Skin of body (tissue), 2 donors: ENCODE data around the gene CEND1. TPM values are rescaled to one million over a fixed set of nuclear protein-coding genes. Genes with fewer than 3 reads are reported as not detected.

ENCODE experiments used
- DNase-seq: peaks from one replicate; lab custom pipeline; 2025; lab: John Stamatoyannopoulos, UW
- total RNA-seq: library from RNA; depleted of rRNA; stranded (reverse); fragments of >200 nt; gene quantifications from one replicate; pipeline ENCODE4 v1.2.3, GENCODE V29; 2014

Gene CEND1
- total RNA-seq, 1 donor from 2014 or later, result not detected

DNA sequence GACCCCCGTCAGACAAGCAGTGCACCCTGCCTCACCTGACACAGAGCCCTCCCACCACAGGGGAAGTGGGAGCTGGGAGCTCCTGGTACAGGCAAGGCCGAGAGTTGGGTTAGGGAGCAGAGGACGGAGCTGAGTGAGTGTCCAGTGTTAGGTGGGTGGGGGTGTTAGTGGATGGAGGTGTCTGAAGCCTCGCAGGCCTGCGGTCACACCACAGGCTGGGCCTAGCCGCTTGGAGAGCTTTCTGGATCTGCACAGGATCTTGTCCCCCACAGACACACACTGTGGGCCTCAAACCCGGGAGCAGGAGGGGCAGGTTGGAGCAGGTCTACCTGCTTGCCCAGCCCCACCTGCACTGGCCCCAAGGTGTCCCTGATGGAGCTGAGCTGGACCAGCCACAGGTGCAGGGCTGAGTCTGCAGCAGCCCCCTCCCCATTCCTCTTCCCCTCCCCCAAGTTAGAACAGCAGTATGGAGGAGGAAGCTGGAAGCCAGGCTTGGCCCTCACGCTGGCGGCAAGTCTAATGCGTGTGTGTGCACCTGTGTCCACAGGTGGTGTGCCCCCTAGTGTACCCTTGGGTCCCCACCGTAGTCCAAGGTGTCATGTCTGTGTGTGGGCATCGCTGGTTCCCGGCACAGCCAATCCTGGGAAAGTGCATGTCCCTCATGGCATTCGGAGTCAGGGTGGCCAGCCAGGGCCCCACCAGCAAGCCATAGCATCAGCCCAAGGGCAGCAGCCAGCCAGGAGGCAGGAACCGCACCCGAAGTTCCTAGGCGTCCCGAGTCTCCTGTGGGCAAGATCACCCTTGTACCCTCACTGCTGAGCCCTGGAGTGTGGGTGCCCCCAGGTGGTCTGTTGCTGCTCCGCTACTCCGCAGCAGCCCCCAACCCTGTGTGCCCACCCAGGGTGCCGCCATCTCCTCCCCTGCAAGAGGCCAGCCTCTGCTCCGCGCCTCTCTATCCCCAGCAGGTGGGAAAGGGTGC, 10.6 kb downstream of the CEND1 start:
- no peak for DNase-seq

DNA sequence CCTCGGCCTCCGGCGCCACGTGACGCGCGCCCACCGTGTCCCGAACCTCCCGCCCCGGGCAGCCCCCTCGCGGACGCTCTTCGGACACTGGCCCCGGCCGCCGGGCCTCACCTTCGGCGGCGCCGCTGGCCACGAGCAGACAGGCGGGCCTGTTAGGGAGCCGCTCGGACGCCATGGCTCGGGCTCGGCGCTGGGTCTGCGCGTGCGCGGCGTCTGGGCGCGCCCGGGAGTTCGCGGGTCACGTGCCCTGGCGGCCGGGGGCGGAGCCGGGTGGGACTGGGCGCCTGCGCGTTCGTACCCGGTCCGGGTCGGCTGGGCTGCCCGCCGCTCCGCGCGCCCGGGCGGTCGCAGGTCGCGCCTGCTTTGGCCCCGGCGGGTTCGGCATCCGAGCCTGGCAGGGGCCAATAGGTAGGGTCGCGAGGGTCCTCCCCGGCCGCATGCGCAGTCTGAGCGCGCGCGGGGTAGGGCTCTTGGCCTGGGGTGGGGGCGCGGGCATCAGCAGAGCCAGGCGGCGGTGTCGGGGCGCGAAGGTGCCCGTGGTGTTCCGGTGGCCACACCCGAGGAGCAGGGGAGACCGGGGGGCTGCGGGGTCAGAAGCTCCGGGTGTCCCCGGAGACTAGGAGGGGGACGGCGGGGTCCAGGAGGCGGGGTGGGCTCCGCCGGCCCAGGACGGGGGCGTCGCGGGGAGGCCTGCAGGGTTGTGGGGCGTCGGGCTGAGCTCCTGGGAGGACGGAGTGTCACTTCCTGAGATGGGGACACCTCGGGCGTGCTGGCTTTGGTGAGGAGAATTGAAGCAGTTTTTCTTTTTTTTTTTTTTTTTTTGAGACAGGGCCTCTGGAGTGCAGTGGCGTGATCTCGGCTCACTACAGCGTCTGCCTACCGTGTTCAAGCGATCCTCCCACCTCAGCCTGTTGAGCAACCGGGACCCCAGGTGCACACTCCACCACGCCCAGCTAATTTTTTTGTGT, 12.3 kb downstream of the CEND1 start, which contains the start of gene GATD1:
GATD1 (minus strand) TSS at position 200 of the 968 bp plus-strand sequence; CDS start at position 175, 25 bp downstream.
- DNase-seq, result peak; percentile 61

DNA sequence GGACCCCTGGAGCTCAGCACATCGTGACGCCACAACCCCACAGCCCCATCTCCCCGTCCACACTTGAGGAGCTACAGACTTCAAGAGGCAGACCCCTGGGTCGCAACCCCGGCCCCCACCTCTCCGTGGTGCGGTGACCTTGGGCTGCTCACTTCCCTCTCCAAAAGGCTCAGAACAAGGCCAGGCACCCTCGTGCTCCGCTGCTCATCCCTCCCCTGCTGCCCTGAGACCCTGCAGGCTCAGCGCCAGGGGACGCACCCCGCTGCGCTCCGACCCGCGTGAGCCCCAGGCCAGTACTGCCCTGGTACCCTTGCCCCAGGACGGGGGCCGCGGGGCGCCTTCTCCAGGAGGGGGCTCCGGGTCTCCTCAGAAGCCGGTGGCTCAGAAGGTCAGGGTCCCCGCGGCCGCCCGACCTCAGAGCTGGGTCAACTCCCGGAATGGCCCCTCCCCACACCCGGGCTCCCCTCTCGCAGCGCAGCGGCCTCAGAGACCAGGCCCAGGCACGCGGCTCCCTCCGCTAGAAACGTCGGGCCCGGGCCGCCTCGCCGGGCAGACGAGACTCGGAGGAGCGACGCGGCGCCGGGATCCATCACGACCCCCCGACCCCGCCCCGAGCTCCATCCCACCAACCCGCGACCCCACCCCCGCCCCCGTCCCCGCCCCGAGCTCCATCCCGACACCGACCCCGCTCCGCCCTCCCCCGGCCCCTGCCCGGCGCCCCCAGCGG, 13.2 kb downstream of the CEND1 start:
- DNase-seq, result no peak

DNA sequence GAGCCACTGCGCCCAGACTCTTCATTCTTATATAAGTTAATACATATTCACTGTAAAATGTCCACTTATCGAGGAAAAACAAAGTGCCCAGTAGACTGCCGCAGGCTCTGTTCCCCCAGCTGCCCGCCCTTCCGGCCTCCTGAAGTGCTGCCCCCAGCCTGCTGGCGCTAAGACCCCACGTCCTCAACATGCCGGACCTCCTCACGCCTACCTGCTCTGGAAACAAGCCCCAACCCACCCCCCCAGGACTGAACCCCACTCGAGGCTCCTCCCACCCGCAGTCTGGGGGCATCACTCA, 13.7 kb downstream of the CEND1 start:
- DNase-seq, result no peak

DNA sequence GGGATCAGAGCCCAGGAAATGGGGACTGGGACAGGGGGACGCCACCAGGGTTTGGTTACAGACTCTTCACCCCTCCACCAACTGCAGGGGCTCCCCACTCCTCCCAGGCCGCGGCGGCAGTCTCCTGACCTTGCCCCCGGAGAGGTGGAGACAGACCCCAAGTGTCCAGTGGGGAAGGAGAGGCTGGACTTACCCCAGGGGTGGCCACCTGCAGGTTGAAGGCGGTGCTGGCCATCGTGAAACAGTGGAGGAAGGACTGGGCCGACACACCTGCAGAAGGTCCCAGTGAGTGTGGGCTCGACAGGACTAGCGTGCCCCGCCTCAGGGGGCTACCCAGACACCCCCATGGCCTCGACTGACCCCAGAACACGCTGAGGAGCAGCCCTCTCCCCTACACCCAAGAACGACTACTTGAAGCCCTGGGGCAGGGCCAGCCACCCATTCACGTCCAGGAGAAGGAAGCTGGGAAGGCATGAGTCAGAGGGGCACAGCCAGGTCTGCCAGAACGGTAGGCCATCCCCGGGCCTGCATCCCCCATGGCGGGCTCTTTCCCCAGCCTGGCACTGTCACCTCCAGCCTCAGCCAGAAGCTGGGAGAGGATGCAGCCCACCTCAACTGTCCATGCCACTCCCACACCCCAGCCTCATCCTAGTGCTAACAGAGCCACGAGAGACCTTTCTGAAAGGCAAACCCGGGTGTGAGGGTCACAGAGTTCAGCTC, 14.9 kb downstream of the CEND1 start:
- DNase-seq, result no peak

DNA sequence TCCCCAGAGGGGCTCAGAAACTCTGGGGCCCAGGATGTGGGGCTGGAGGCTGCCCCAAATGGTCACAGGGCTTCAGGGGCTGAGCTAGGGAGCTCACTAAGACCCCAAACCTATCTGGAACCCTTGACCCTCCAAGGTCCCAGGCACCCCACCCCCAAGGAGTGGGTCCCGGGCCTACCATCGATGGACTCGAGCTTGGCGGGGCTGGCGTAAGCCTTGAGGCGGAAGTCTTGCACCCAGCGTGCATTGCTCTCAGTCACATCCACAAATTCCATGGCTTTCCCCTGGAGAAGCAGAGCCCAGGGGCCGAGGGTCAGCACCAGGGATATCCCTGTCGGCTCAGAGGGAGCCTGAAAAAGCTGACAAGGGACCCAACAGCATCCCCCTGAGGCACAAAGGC, 16.1 kb downstream of the CEND1 start:
- no peak for DNase-seq

DNA sequence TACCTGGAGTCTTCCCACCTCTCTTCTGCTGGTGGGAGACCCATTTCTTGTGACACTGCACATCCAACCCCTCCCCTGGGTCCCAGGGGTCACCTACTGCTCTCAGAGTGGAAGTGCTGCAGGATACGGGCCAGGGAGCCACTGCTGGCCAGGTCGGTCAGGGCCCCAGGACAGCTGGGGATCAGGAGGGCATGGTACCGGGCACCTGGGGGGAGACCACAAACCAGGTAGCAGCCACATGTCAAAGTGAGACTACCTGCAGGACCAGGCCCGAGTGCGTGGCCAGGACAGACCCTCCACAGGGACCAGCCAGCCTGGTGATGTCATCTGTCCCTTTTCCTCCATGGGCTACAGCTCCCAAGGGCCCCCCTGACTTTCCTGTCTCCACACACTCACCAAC, 16.5 kb downstream of the CEND1 start:
- no peak for DNase-seq

DNA sequence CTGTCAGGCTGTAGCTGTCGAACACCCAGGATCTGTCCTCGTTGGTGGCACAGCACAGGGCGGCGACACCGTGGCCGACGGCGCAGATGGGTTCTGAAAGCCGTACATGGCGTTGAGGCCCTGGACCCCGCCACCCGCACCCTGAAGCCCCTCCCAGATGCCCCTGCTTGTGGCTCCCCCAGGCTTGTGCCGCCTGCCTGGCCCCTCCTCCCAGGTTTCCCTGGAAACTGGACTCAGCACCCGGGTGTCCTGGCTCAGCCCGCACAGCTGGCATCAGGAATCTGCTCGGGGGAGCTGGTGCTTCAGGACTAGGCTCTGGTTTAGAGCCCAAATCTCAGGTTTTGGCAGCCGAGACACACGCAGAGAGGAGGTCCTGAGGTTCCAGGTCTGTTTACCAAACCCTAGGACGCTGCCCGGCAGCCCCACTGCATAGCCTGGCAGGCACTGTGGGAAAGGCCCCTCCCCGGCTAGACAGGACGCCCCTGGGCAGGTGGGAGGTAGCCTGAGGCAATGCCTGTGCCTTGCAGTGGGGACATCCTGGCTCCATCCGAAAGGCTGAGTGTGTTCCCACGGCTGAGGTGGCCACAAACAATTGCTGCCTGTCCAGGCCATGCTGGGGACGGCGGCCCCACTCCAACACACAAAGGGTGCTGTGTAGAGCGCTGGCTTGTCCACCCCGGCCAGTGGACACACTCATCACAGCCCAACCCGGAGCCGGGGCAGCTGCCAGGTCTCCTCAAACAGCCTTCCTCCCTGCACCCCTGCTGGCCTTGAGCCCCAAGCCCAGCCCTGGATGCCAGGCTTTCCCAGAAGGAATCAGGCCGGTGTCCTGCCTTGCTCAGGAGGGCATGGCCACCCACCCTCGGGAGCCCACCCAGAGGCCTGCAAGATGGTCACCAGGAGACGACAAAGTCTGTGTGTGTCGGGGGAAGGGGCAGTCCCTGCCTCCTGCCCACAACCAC, 17.2 kb downstream of the CEND1 start:
- no peak for DNase-seq

DNA sequence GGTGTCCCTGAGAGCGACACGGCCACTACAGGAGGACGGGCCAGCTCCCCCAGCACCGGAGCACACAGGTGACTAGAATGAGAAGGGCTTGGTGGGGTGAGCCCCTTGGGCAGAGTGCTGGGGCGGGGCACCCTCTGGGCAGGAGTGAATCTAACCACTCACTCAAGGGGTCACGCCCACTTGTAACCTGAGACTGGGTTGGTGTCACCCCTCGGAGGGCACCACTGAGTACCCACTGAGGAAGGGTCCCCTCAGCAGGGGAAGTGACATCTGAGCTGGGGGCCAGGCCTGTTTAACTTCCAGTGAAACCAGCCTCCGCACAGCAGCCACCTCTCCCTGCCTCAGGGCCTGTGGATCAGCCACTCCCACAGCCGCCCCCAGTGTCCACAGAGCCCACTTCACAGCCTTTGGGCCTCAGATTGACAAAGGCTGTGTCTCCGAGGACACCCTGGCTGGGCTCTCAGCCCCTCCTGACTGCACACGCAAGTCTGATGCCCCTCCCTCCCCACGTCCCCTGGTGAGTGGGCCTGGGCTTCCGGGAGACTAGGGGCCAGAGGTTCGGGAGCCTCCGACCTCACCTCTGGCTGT, 18.2 kb downstream of the CEND1 start:
- no peak for DNase-seq

DNA sequence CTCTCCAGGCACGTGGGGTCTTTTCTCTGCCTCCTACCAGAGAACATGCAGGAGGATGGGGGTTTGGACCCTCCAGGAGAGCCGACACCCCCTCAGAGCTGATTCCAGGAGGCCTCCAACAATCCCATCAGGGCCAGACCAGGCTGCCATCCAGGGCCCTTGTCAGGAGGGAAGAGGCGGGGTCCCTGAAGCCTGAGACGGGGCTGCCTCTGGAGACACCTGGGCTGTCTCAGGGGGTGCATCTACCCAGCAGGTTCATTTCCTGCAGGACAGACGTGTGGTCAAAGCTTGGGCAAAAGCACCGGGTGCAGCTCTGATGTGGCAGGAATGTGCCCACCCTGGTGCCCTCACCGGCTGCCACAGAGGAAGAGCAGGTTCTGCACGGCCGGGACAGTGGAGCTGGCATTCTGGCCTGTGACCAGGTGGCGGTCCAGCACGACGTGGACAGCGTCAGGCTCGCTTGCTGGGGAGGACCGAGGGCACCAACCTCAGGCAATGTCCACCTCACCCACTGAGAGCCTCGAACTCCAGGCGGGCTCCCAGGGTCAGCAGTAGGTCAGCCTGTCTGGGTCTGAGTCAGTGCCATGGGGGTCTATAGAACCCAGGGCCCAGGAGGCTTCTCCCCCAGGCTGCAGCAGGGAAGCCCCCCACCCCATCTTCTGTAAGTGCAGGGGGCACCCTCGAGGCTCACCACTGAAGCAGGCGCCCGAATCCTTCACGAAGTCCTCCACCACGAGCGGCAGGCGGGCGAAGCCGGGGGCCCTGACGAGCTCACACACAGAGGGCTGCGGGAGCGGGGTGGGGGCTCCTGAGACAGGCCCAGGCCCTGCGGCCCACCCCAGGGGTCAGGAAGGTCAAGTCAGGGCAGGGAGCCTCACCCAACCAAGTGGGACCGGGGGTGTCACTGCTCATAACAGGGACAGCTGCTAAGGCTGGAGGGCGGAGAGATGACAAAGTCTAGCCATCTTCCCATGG, 19.0 kb downstream of the CEND1 start:
- DNase-seq, result no peak

DNA sequence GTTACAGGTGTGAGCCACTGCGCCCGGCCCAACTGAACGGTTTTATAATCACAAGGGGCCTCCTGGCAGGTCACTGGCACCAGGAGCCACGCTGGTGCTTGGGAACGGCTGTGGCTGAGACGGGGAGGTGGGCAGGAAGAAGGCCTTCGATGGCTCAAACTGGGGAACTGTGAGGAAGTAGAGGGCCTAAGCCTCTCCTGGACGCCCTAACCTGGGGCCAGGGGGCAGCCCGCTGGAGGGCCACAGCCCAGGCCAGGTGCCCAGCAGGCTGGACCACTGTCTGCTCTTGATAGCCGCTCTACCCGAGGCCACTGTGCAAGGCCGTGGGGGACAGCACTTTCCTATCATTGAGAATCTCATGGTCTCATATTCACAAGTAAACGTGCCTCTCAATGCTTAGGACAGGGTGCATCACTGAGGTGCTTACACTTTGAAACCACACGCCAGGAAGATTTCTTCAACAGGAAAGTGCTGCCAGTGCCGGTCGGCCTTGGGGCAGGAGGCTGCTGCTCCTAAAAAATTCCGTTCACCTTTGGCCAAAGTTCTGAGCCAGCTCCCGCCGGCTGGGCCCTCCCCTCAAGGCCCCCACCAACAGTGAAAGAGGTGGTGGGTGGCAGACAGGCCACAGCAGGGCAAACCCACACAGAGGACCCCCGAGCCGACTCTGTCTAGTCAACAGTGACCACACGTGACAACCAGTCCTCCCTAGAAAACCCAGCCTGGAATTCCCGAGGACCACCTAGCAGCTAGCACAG, 19.8 kb downstream of the CEND1 start:
- no peak for DNase-seq

DNA sequence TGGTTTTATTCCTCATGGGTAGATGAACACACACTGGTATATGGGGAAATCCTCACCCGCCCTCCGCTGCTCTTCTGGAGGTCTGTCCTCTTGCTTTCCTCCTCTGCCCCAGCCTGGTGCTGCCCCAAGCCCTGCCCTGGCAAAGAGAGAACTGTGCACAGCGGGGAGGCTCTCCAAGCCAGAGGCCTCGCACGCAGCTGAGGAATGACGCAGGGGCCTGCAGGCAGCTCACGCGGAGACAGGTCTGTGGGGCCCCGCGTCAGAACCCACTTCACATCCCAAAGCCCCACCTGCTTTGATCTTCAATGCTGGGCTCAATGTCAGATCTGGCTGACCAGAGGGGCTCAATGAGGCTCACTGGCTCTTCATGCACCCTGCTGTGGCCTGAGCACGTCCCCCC, 22.7 kb downstream of the CEND1 start:
- DNase-seq, result no peak

DNA sequence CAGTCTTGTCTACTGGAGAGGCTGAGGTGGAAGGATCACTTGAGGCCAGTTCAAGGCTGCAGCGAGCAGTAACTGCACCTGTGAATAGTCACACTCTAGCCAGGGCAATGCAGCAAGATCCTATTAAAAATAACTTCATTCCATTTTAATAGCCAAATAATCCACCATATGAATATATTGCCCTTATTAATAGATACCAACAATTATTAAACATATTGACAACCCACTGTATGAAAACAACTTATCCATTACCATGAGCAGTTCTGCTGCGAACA, 23.0 kb downstream of the CEND1 start:
- no peak for DNase-seq

DNA sequence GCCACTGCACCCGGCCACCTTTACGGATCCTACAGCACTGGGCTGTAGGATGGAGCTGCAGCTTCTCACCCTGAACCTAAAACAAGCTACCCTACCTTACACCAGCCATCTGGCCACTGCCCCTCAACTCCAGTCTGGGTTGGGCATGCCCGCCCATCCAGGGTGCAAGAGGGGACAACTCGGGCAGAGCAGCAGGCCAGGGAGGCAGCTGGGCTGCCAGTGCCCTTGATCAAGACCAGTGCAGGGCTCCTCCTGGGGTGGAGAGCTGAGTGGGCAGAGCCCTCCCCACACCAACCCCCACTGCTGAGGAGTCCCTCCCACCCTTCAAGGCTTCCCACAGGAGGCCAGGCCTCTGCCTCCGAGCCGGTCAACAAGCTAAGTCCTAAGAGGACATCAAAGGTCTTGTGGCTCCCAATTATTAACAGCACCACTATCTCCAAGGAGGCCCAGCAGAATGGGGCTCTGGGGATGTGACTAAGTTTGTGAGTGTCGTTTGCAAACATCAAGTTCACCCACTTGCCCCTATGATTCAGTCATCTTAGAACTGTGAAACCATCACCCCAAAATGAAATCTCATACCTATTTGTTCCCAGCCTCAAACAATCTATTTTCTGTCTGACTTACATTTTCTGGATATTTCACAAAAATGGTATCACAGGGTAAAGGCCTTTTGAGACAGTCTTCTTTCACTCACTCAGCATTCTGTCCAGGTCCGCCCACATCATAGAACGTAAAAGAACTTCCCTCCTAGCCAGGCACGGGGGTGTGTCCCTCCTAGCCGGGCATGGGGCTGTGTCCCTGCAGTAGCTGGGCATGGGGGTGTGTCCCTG, 23.6 kb downstream of the CEND1 start:
- DNase-seq, result no peak

DNA sequence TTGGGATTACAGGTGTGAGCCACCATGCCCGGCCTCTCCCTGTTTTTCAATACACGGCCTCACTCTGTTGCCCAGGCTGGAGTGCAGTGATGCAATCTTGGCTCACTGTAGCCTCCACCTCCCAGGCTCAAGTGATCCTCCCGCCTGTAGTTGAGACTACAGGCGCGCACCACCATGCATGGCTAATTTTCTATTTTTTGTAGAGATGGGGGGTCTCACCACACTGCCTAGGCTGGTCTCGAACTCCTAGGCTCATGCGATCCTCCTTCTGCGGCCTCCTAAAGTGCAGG, 24.1 kb downstream of the CEND1 start:
- DNase-seq, result no peak

DNA sequence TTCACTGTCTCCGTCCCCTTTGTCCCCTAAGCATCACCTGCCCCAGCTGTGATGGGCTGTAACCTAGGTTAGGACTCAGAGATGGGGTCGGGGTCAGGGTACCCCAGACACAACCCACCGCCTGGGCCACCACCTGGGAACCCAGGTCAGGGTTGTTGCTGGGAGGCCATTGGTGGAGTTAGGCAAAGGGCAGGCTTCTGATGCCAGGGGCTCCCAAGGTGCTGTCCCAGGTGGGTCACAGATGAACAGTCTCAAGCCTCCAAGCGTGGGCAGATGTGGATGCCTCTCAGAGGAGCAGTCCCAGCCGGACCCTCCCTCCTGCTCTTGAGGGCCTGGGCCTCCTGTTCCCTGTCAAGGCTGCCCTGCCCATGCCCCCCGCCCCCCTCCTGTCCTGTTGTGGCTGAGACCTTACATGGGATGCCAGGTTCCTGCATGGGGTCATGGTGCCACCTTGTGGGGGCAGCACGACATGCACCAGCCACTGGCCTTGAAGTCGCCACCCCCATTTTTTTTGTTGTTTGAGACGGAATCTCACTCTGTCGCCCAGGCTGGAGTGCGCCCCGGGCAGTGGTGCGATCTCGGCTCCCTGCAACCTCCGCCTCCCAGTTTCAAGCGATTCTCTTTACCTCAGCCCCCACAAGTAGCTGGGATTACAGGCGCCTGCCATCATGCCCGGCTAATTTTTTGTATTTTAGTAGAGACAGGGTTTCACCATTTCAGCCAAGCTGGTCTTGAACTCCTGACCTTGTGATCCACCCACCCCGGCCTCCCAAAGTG, 24.7 kb downstream of the CEND1 start:
- no peak for DNase-seq
